Epithelial cell of esophagus (primary cell): Measurements from ENCODE around the gene GPC5.

Experiments
- DNase-seq: peaks from one replicate; pipeline ENCODE4 v3.0.0; 2010; ENCODE audit warnings: low read depth
- H3K4me3 ChIP-seq: 2 replicates; pipeline ENCODE4 v1.5.1; 2011; ENCODE audit warnings: mild to moderate bottlenecking, low read length, control low read depth
- CTCF ChIP-seq: IDR thresholded peaks from 2 replicates; pipeline ENCODE4 v1.5.1; 2011; ENCODE audit warnings: low read depth, mild to moderate bottlenecking, low read length, control low read depth, inconsistent platforms; ENCODE audit not compliant: insufficient read depth; ENCODE audit errors: missing control alignments

The GPC5 gene

GRCh38 chr13:92224052-92224821 is 825.8 kb downstream of the GPC5 start:
- no peak for TF ChIP-seq CTCF
- H3K4me3 ChIP-seq = no peak overlapping the region
- DNase-seq = no peak

GRCh38 chr13:92224825-92225224 is 826.4 kb downstream of the GPC5 start:
- no peak for DNase-seq
- no peak overlapping the region for H3K4me3 ChIP-seq
- no peak for TF ChIP-seq CTCF

GRCh38 chr13:92225861-92226260 is 827.4 kb downstream of the GPC5 start:
- no peak overlapping the region for H3K4me3 ChIP-seq
- TF ChIP-seq CTCF = no peak
- no peak for DNase-seq

- no peak overlapping the region for H3K4me3 ChIP-seq
- no peak for DNase-seq
- no peak for TF ChIP-seq CTCF
Observed at GRCh38 chr13:92232871-92233270, 834.5 kb downstream of the GPC5 start.

GRCh38 chr13:92251671-92252210 is 853.3 kb downstream of the GPC5 start:
- no peak for DNase-seq
- no peak overlapping the region for H3K4me3 ChIP-seq
- TF ChIP-seq CTCF = no peak

- no peak overlapping the region for H3K4me3 ChIP-seq
- no peak for DNase-seq
- TF ChIP-seq CTCF = no peak
Observed at GRCh38 chr13:92255526-92255925, 857.1 kb downstream of the GPC5 start.

GRCh38 chr13:92256211-92256610 is 857.8 kb downstream of the GPC5 start:
- no peak for DNase-seq
- TF ChIP-seq CTCF = no peak
- no peak overlapping the region for H3K4me3 ChIP-seq
